Activated CD8-positive, alpha-beta memory T cell treated with anti-CD3 and anti-CD28 coated beads, Interleukin-2, amount 50 U/mL, for 4 hours (primary cell): Measurements from ENCODE around the gene PRXL2B.

Experiments used
- DNase-seq: peaks from one replicate; pipeline ENCODE4 v3.0.0-alpha.2; 2020

The PRXL2B gene

GRCh38 chr1:2601721-2602303, 15.2 kb downstream of the PRXL2B start:
- DNase-seq: no peak

- DNase-seq: no peak
Measured at GRCh38 chr1:2602311-2602835, 15.8 kb downstream of the PRXL2B start.

- no peak for DNase-seq
Measured at GRCh38 chr1:2602866-2603520, 16.4 kb downstream of the PRXL2B start.

- no peak for DNase-seq
Measured at GRCh38 chr1:2603521-2604155, 17.1 kb downstream of the PRXL2B start.

- DNase-seq: no peak
Measured at GRCh38 chr1:2604156-2604843, 17.7 kb downstream of the PRXL2B start.

GRCh38 chr1:2604844-2605508, 18.4 kb downstream of the PRXL2B start:
- no peak for DNase-seq

- DNase-seq: no peak
Measured at GRCh38 chr1:2605509-2606395, 19.2 kb downstream of the PRXL2B start.

GRCh38 chr1:2606396-2606880, 19.9 kb downstream of the PRXL2B start:
- DNase-seq: no peak

- DNase-seq: no peak
Measured at GRCh38 chr1:2606881-2607621, 20.5 kb downstream of the PRXL2B start.

- DNase-seq: no peak
Measured at GRCh38 chr1:2607641-2608091, 21.1 kb downstream of the PRXL2B start.

GRCh38 chr1:2609319-2610035, 22.9 kb downstream of the PRXL2B start:
- peak; percentile 13 for DNase-seq

- DNase-seq: no peak
Measured at GRCh38 chr1:2610036-2610959, 23.7 kb downstream of the PRXL2B start.

- peak; percentile 28 for DNase-seq
Measured at GRCh38 chr1:2611031-2611501, 24.5 kb downstream of the PRXL2B start.

- no peak for DNase-seq
Measured at GRCh38 chr1:2611621-2612437, 25.3 kb downstream of the PRXL2B start.

- DNase-seq: no peak
Measured at GRCh38 chr1:2612591-2613365, 26.2 kb downstream of the PRXL2B start.

- DNase-seq: no peak
Measured at GRCh38 chr1:2614145-2614544, 27.6 kb downstream of the PRXL2B start.

GRCh38 chr1:2617971-2618470, 31.4 kb downstream of the PRXL2B start:
- no peak for DNase-seq
